DND-41 (cell line): ENCODE results near the gene CACNA1S.

Experiments used
- CTCF ChIP-seq: IDR thresholded peaks from 2 replicates; pipeline ENCODE4 v1.5.1; 2012; ENCODE audit warnings: borderline replicate concordance, low read length, moderate library complexity, mild to moderate bottlenecking; ENCODE audit not compliant: poor library complexity, severe bottlenecking; ENCODE audit errors: extremely low read depth
- EZH2 ChIP-seq: IDR thresholded peaks from 3 replicates; pipeline ENCODE4 v1.6.1; 2012; ENCODE audit warnings: borderline replicate concordance, low read depth, mild to moderate bottlenecking, moderate library complexity, low read length, inconsistent platforms; ENCODE audit not compliant: severe bottlenecking

GRCh38 chr1:201108614-201109013 is 3.6 kb downstream of the CACNA1S start:
- TF ChIP-seq CTCF (no peak), EZH2 (no peak)
